ENCODE data around the gene EEF1A1. TPM values are rescaled to one million over a fixed set of nuclear protein-coding genes. Genes with fewer than 3 reads are reported as not detected.
"Not testable (repeated sequence)": the region's sequence is repeated elsewhere in the genome, so short reads cannot be mapped to it uniquely, and the experiment has no call there.

Gene EEF1A1
- total RNA-seq, 2 donors from 2014 or later, result 6,474 to 10,301 TPM

DNA sequence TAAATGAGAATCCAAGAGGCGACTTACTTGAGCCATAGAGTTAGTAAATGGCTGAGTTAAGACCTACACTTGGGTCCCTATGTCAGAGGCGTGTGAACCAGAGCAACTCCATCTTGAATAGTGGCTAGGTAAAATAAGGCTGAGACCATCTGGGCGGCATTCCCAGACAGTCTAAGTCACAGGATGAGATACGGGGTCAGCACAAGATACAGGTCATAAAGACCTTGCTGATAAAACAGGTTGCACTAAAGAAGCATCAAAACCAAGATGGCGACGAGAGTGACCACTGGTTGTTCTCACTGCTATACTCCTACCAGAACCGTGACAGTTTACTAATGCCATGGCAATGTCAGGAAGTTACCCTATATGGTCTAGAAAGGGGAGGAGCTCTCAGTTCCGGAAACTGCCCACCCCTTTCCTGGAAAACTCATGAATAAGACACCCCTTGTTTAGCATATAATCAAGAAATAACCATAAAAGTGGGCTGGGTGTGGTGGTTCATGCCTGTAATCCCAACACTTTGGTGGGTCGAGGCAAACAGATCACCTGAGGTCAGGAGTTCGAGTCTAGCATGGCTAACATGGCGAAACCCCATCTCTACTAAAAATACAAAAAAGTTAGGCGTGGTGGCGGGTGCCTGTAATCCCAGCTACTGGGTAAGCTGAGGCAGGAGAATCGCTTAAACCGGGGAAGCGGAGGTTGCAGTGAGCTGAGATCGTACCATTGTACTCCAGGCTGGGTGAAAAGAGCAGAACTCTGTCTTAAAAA, 43.9 kb upstream of the EEF1A1 start:
- Histone ChIP-seq H3K27me3 (replicated peaks; ENCODE audit: insufficient read depth) (no peaks in the 10 kb centered on the region), H3K27ac (no peak overlapping the region), H3K36me3 (no peaks in the 10 kb centered on the region), H3K9me3 (no peaks in the 10 kb centered on the region), H3K4me1 (replicated peaks) (no peaks in the 10 kb centered on the region), H3K4me3 (no peak overlapping the region)
- TF ChIP-seq POLR2A (IDR thresholded peaks at IDR 0.05), result no peak
- no peak for TF ChIP-seq POLR2AphosphoS5 (IDR thresholded peaks at IDR 0.05)
- TF ChIP-seq, protein P1, sequence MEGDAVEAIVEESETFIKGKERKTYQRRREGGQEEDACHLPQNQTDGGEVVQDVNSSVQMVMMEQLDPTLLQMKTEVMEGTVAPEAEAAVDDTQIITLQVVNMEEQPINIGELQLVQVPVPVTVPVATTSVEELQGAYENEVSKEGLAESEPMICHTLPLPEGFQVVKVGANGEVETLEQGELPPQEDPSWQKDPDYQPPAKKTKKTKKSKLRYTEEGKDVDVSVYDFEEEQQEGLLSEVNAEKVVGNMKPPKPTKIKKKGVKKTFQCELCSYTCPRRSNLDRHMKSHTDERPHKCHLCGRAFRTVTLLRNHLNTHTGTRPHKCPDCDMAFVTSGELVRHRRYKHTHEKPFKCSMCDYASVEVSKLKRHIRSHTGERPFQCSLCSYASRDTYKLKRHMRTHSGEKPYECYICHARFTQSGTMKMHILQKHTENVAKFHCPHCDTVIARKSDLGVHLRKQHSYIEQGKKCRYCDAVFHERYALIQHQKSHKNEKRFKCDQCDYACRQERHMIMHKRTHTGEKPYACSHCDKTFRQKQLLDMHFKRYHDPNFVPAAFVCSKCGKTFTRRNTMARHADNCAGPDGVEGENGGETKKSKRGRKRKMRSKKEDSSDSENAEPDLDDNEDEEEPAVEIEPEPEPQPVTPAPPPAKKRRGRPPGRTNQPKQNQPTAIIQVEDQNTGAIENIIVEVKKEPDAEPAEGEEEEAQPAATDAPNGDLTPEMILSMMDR (IDR thresholded peaks at IDR 0.05), result no peak
- no peak for DNase-seq (ENCODE audit: low spot score)
- WGBS, result 95% methylated on average over 17 of the region's 17 CpGs
- intact Hi-C loops (cut with DNase I), result no loop called here

- Histone ChIP-seq H3K9me3 (no peaks in the 10 kb centered on the region), H3K27me3 (replicated peaks; ENCODE audit: insufficient read depth) (no peaks in the 10 kb centered on the region), H3K4me3 (no peak overlapping the region), H3K4me1 (replicated peaks) (no peaks in the 10 kb centered on the region), H3K27ac (no peak overlapping the region), H3K36me3 (no peaks in the 10 kb centered on the region)
- 66% methylated on average over 2 of the region's 2 CpGs for WGBS
- intact Hi-C loops (cut with DNase I), result no loop called here
- DNase-seq (ENCODE audit: low spot score), result no peak
- TF ChIP-seq, protein P1 (IDR thresholded peaks at IDR 0.05), result no peak
- TF ChIP-seq POLR2A (IDR thresholded peaks at IDR 0.05) (no peak), POLR2AphosphoS5 (IDR thresholded peaks at IDR 0.05) (no peak)
Measured at GRCh38 chr6:73562558-73562957, 41.7 kb upstream of the EEF1A1 start.

DNA sequence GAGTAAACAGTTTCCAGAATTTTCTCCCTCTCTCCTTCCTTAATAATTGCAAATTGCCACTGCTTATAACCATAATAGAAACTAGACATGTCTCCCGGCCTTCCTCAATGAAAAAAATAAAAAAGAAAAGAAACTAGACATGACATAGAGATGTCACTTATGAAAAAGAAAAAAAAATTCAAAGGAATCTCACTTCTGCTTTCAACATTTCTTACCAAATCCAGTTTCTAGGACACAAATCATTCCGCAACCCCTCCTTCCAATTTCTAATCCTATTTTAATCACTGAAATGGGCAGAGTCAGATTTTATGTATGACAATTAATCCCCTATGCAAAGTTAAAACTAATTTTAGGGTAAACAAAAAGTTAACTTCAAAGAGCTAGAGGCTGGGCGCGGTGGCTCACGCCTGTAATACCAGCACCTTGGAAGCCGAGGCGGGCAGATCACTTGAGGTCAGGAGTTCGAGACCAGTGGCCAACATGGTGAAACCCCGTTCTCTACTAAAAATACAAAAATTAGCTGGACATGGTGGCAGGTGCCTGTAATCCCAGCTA, 40.1 kb upstream of the EEF1A1 start:
- H3K36me3 ChIP-seq, result no peaks in the 10 kb centered on the region
- H3K4me1 ChIP-seq (replicated peaks), result no peaks in the 10 kb centered on the region
- intact Hi-C loops (cut with DNase I), result no loop called here
- no peak overlapping the region for H3K27ac ChIP-seq
- no peak overlapping the region for H3K4me3 ChIP-seq
- no peak for DNase-seq (ENCODE audit: low spot score)
- H3K9me3 ChIP-seq, result no peaks in the 10 kb centered on the region
- WGBS, result 81% methylated on average over 9 of the region's 9 CpGs
- H3K27me3 ChIP-seq (replicated peaks; ENCODE audit: insufficient read depth), result no peaks in the 10 kb centered on the region
- TF ChIP-seq POLR2AphosphoS5 (IDR thresholded peaks at IDR 0.05), result no peak
- TF ChIP-seq, protein P1 (IDR thresholded peaks at IDR 0.05), result no peak
- no peak for TF ChIP-seq POLR2A (IDR thresholded peaks at IDR 0.05)

GRCh38 chr6:73560182-73560732, 39.4 kb upstream of the EEF1A1 start:
- intact Hi-C loops (cut with DNase I), result no loop called here
- WGBS, result 61% methylated on average over 8 of the region's 8 CpGs
- Histone ChIP-seq H3K27ac (no peak overlapping the region), H3K9me3 (no peaks in the 10 kb centered on the region), H3K4me1 (replicated peaks) (no peaks in the 10 kb centered on the region), H3K36me3 (no peaks in the 10 kb centered on the region), H3K27me3 (replicated peaks; ENCODE audit: insufficient read depth) (no peaks in the 10 kb centered on the region), H3K4me3 (no peak overlapping the region)
- TF ChIP-seq, protein P1 (IDR thresholded peaks at IDR 0.05), result no peak
- TF ChIP-seq POLR2AphosphoS5 (IDR thresholded peaks at IDR 0.05) (no peak), POLR2A (IDR thresholded peaks at IDR 0.05) (no peak)
- DNase-seq (ENCODE audit: low spot score), result no peak

DNA sequence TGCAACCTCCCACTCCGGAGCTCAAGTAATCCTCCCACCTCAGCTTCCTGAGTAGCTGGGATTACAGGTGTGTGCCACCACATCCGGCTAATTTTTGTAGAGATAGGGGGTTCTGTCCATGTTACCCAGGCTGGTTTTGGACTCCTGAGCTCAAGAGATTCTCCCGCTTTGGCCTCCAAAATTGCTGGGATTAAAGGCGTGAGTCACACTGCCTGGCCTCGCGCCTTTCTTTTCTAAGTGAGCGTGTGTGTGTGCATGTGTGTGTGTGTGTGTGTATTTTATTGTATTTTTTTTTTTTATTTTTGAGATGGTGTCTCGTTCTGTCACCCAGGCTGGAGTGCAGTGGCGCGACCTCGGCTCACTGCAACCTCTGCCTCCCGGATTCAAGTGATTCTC, 38.6 kb upstream of the EEF1A1 start:
- H3K4me1 ChIP-seq (replicated peaks); H3K27ac ChIP-seq; H3K4me3 ChIP-seq; H3K27me3 ChIP-seq (replicated peaks; ENCODE audit: insufficient read depth); intact Hi-C loops (cut with DNase I); H3K36me3 ChIP-seq; DNase-seq (ENCODE audit: low spot score); H3K9me3 ChIP-seq: not testable (repeated sequence)
- 98% methylated on average over 12 of the region's 12 CpGs for WGBS

Data from prostate gland (tissue), 2 donors.